CD14-positive monocyte (primary cell): ENCODE measurements around the gene SMIM27. TPM values are rescaled to one million over a fixed set of nuclear protein-coding genes. Genes with fewer than 3 reads are reported as not detected.

Experiments
- DNase-seq, 3 donors: peaks; one replicate each; pipeline ENCODE4 v3.0.0-alpha.2; 2011 to 2022
- H2AFZ ChIP-seq: 2 replicates; pipeline ENCODE4 v1.6.0; 2012; ENCODE audit warnings: mild to moderate bottlenecking, low read depth, low read length, inconsistent platforms; ENCODE audit not compliant: insufficient read depth, poor library complexity, severe bottlenecking
- H3K27ac ChIP-seq, 2 donors: 1 replicate in 1 of 2; 2 replicates in 1 of 2; pipeline ENCODE4 v1.5.1; 2012 to 2013; ENCODE audit warnings: low read length in 2 of 2, control low read depth in 1 of 2, inconsistent platforms in 1 of 2, low read depth in 1 of 2, mild to moderate bottlenecking in 1 of 2
- H3K27me3 ChIP-seq, 2 donors: one replicate each; pipeline versions ENCODE4 v1.6.0 to v1.6.1; 2011 to 2013; ENCODE audit warnings: low read length in 2 of 2; ENCODE audit not compliant: control insufficient read depth in 2 of 2, insufficient read depth in 2 of 2
- H3K36me3 ChIP-seq, 2 donors: replicated peaks in 1 of 2; 1 replicate in 1 of 2; 2 replicates in 1 of 2; pipeline versions ENCODE4 v1.5.1 to v1.6.1; 2012 to 2013; ENCODE audit warnings: low read length in 2 of 2, control low read depth in 1 of 2, inconsistent platforms in 1 of 2, mild to moderate bottlenecking in 1 of 2; ENCODE audit not compliant: insufficient read depth in 2 of 2, control insufficient read depth in 1 of 2
- H3K4me1 ChIP-seq, 2 donors: 1 replicate in 1 of 2; 2 replicates in 1 of 2; pipeline versions ENCODE4 v1.5.1 to v1.6.1; 2012 to 2013; ENCODE audit warnings: low read length in 2 of 2, control low read depth in 1 of 2, inconsistent platforms in 1 of 2, mild to moderate bottlenecking in 1 of 2, moderate library complexity in 1 of 2; ENCODE audit not compliant: insufficient read depth in 2 of 2, control insufficient read depth in 1 of 2
- H3K4me2 ChIP-seq: replicated peaks from 2 replicates; pipeline ENCODE3; 2012; ENCODE audit warnings: low read length, moderate library complexity, mild to moderate bottlenecking; ENCODE audit not compliant: poor library complexity, severe bottlenecking; ENCODE audit errors: extremely low read depth
- H3K4me3 ChIP-seq, 3 experiments: fragments of 200-600 bp in 1 of 3; sonication (generic) in 1 of 3; replicated peaks in 1 of 3; 1 replicate in 2 of 3; 2 replicates in 1 of 3; pipeline ENCODE4 v1.5.1; 2011 to 2013; ENCODE audit warnings: low read length in 3 of 3, mild to moderate bottlenecking in 3 of 3, control low read depth in 2 of 3, low read depth in 2 of 3, inconsistent platforms in 1 of 3, moderate library complexity in 1 of 3
- H3K79me2 ChIP-seq: 2 replicates; pipeline ENCODE4 v1.6.0; 2012; ENCODE audit warnings: mild to moderate bottlenecking, control low read depth, inconsistent platforms, low read length, moderate library complexity; ENCODE audit not compliant: insufficient read depth
- H3K9ac ChIP-seq: 2 replicates; pipeline ENCODE4 v1.6.0; 2017; ENCODE audit warnings: low read length, mild to moderate bottlenecking; ENCODE audit not compliant: insufficient read depth, poor library complexity, severe bottlenecking
- H3K9me3 ChIP-seq, 2 donors: replicated peaks in 1 of 2; 1 replicate in 1 of 2; 2 replicates in 1 of 2; pipeline versions ENCODE4 v1.5.1 to v1.6.1; 2012 to 2013; ENCODE audit warnings: low read length in 2 of 2, control low read depth in 1 of 2; ENCODE audit not compliant: control insufficient read depth in 1 of 2, insufficient read depth in 1 of 2
- H4K20me1 ChIP-seq: 2 replicates; pipeline ENCODE4 v1.6.0; 2012; ENCODE audit warnings: mild to moderate bottlenecking, low read length, control low read depth, moderate library complexity; ENCODE audit not compliant: insufficient read depth
- H3K27ac Mint-ChIP-seq, 7 donors: one replicate each; pipeline ENCODE4 v1.8.0; 2020; ENCODE audit warnings: mild to moderate bottlenecking in 7 of 7, mixed read lengths in 7 of 7, moderate library complexity in 6 of 7, inconsistent platforms in 2 of 7
- H3K27me3 Mint-ChIP-seq, 3 donors: one replicate each; pipeline ENCODE4 v1.8.0; 2021 to 2022; ENCODE audit warnings: low read depth in 3 of 3, mild to moderate bottlenecking in 3 of 3, mixed read lengths in 3 of 3, moderate library complexity in 3 of 3, inconsistent platforms in 1 of 3
- H3K36me3 Mint-ChIP-seq, 2 donors: one replicate each; pipeline ENCODE4 v1.8.0; 2020; ENCODE audit warnings: mixed read lengths in 2 of 2, inconsistent platforms in 1 of 2, mild to moderate bottlenecking in 1 of 2
- H3K4me1 Mint-ChIP-seq: one replicate; pipeline ENCODE4 v1.8.0; 2020; ENCODE audit warnings: mild to moderate bottlenecking, mixed read lengths
- H3K4me3 Mint-ChIP-seq, 2 donors: one replicate each; pipeline ENCODE4 v1.8.0; 2020; ENCODE audit warnings: mild to moderate bottlenecking in 2 of 2, mixed read lengths in 2 of 2, moderate library complexity in 1 of 2
- H3K9me3 Mint-ChIP-seq, 7 donors: one replicate each; pipeline ENCODE4 v1.8.0; 2020 to 2022; ENCODE audit warnings: mixed read lengths in 7 of 7, mild to moderate bottlenecking in 6 of 7, moderate library complexity in 6 of 7, inconsistent platforms in 2 of 7
- CTCF ChIP-seq: fragments of 200-600 bp; IDR thresholded peaks from one replicate; pipeline ENCODE4 v1.8.0; 2022; ENCODE audit warnings: antibody characterized with exemption, mild to moderate bottlenecking
- WGBS: methylation state at CpG from one replicate; pipeline ENCODE4 v1.1.5; 2013; ENCODE audit warnings: missing lambda C conversion rate; ENCODE audit not compliant: insufficient coverage; 5-methylcytosine and 5-hydroxymethylcytosine counted together
- intact Hi-C, 2 donors: fragments of 100-400 bp; cut with micrococcal nuclease; formaldehyde crosslinking; loops; one replicate each; pipeline versions ENCODE4 v1.15.0 to v1.15.1; 2023
- polyA plus RNA-seq, 3 donors: library from polyadenylated mRNA; depleted of rRNA in 1 of 3; unstranded in 2 of 3; stranded (reverse) in 1 of 3; fragments of 300-500 nt in 2 of 3; fragments of >200 nt in 1 of 3; fragmentation: Illumina TruSeq in 2 of 3; gene quantifications; 1 replicate in 2 of 3; 2 replicates in 1 of 3; pipeline ENCODE4 v1.2.3, GENCODE V29; 2012 to 2021

SMIM27 gene
- polyA plus RNA-seq, 3 donors: 3.4 to 29.5 (median 27.9) TPM

- DNase-seq: no peak
- H3K4me3 ChIP-seq: no peak overlapping the region
- Mint-ChIP-seq H3K4me3 (no peak overlapping the region), H3K27ac (peak overlapping the region in 2 of 7 donors; percentile 23 to 65), H3K27me3 (no peaks in the 10 kb centered on the region), H3K9me3 (no peaks in the 10 kb centered on the region), H3K4me1 (peaks cover 22% of the 10 kb centered on the region), H3K36me3 (peaks cover 31 to 38% of the 10 kb centered on the region in 2 donors)
- H3K36me3 ChIP-seq: peaks cover 19 to 36% of the 10 kb centered on the region in 2 donors
- H4K20me1 ChIP-seq: no peaks in the 10 kb centered on the region
- H3K4me2 ChIP-seq: no peak overlapping the region
- H3K4me1 ChIP-seq: peaks cover 14 to 24% of the 10 kb centered on the region in 2 donors
- peaks cover 49% of the 10 kb centered on the region for H3K79me2 ChIP-seq
- intact Hi-C loops: loop anchor here (5.0 to 10.0 kb wide), 3 partner anchors 45 to 432 kb away; partner anchors contain the start of genes APTX (in 1 of the 2) and RIGI (in 1 of the 2)
- H2AFZ ChIP-seq: no peak overlapping the region
- TF ChIP-seq CTCF: no peak
- no peaks in the 10 kb centered on the region for H3K27me3 ChIP-seq
- H3K27ac ChIP-seq: no peak overlapping the region
- 81% methylated on average over 3 of the region's 4 CpGs for WGBS
- no peaks in the 10 kb centered on the region for H3K9me3 ChIP-seq
- no peak overlapping the region for H3K9ac ChIP-seq
These were observed 18.1 kb downstream of the SMIM27 start for GRCh38 chr9:32570262-32570661.

GRCh38 chr9:32571969-32572899 is 20.1 kb downstream of the SMIM27 start:
- peaks cover 3 to 16% of the 10 kb centered on the region in 2 donors for H3K36me3 ChIP-seq
- Mint-ChIP-seq H3K27ac (peak overlapping the region; percentile 84 to 98 (median 97)), H3K4me3 (peak overlapping the region; percentile 96 to 98), H3K27me3 (peaks cover 0 to 7% (median 6%) of the 10 kb centered on the region in 3 donors), H3K36me3 (peaks cover 17 to 18% of the 10 kb centered on the region in 2 donors), H3K4me1 (peaks cover 22% of the 10 kb centered on the region), H3K9me3 (no peaks in the 10 kb centered on the region)
- H3K4me3 ChIP-seq: peak overlapping the region; percentile 72 to 99 (median 72)
- H3K4me2 ChIP-seq: peak overlapping the region; percentile 97
- peak overlapping the region; percentile 94 for H2AFZ ChIP-seq
- intact Hi-C loops: loop anchor here (2.0 to 10.0 kb wide), 4 partner anchors 47 to 430 kb away; partner anchors contain the start of genes ACO1 (in 1 of the 2), APTX (in 1 of the 2) and RIGI (in 1 of the 2)
- no peaks in the 10 kb centered on the region for H4K20me1 ChIP-seq
- peak overlapping the region; percentile 79 to 86 for H3K27ac ChIP-seq
- peak; percentile 59 to 83 (median 82) for DNase-seq
- no peaks in the 10 kb centered on the region for H3K9me3 ChIP-seq
- no peaks in the 10 kb centered on the region for H3K27me3 ChIP-seq
- peak overlapping the region; percentile 80 for H3K9ac ChIP-seq
- peak; percentile 86 for TF ChIP-seq CTCF
- peaks cover 43% of the 10 kb centered on the region for H3K79me2 ChIP-seq
- H3K4me1 ChIP-seq: peaks cover 14 to 24% of the 10 kb centered on the region in 2 donors
- WGBS: 0% methylated on average over 4 of the region's 17 CpGs
